Esophagus squamous epithelium (tissue), 4 donors: ENCODE measurements around the gene CERS1.

Source experiments
- POLR2A ChIP-seq, 4 donors: fragments of 450-650 bp; IDR thresholded peaks; one replicate each; pipeline ENCODE4 v1.6.1; 2017; ENCODE audit warnings: antibody characterized with exemption in 4 of 4, mild to moderate bottlenecking in 4 of 4, moderate library complexity in 3 of 4
- TF ChIP-seq, protein P1 (sequence below), 6 experiments: fragments of 450-650 bp in 4 of 6; fragments of 200-600 bp in 2 of 6; sonication (generic) in 2 of 6; IDR thresholded peaks; one replicate each; pipeline ENCODE4 v1.5.1; 2016 to 2019; ENCODE audit warnings: antibody characterized with exemption in 6 of 6, mild to moderate bottlenecking in 4 of 6, moderate library complexity in 4 of 6

DNA sequence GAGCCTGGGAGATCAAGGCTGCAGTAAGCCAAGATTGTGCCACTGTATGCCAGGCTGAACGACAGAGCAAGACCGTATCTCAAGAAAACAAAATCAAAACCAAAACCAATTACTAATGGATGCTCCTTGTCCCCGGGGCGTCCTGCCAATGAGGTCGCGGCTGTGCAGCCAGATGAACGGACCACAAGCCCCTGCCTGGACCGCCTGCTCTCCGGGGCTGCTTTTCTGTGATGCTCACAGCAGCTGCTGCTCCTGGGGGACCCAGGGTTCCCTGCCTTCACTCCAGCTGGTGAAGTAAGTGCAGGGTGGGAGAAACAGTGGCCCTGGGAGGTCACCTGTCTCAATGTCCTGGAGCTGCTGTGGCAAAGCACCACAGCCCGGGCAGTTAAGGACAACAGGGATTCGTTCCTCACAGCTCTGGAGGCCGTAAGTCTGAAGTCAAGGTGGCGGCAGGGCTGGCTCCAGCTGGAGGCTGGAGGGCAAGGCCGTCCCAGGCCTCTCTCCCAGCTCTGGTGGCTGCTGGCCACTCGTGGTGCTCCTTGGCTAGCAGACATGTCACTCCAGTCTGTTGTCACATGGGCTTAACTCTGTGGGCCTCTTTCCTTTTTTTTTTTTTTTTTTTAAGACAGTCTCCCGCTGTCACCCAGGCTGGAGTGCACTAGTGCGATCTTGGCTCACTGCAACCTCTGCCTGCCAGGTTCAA lies 13.1 kb upstream of the CERS1 start:
- TF ChIP-seq, protein P1, sequence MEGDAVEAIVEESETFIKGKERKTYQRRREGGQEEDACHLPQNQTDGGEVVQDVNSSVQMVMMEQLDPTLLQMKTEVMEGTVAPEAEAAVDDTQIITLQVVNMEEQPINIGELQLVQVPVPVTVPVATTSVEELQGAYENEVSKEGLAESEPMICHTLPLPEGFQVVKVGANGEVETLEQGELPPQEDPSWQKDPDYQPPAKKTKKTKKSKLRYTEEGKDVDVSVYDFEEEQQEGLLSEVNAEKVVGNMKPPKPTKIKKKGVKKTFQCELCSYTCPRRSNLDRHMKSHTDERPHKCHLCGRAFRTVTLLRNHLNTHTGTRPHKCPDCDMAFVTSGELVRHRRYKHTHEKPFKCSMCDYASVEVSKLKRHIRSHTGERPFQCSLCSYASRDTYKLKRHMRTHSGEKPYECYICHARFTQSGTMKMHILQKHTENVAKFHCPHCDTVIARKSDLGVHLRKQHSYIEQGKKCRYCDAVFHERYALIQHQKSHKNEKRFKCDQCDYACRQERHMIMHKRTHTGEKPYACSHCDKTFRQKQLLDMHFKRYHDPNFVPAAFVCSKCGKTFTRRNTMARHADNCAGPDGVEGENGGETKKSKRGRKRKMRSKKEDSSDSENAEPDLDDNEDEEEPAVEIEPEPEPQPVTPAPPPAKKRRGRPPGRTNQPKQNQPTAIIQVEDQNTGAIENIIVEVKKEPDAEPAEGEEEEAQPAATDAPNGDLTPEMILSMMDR (IDR thresholded peaks at IDR 0.05): no peak
- no peak for TF ChIP-seq POLR2A (IDR thresholded peaks at IDR 0.05)
